Activated CD4-positive, alpha-beta T cell treated with anti-CD3 and anti-CD28 coated beads, Interleukin-2, amount 50 U/mL, for 1 hour (primary cell): ENCODE data around the gene DLG4.
"Not testable (repeated sequence)": the region's sequence is repeated elsewhere in the genome, so short reads cannot be mapped to it uniquely, and the experiment has no call there.

ENCODE experiments used
- DNase-seq: peaks from one replicate; pipeline ENCODE4 v3.0.0-alpha.2; 2020

The DLG4 gene

DNA sequence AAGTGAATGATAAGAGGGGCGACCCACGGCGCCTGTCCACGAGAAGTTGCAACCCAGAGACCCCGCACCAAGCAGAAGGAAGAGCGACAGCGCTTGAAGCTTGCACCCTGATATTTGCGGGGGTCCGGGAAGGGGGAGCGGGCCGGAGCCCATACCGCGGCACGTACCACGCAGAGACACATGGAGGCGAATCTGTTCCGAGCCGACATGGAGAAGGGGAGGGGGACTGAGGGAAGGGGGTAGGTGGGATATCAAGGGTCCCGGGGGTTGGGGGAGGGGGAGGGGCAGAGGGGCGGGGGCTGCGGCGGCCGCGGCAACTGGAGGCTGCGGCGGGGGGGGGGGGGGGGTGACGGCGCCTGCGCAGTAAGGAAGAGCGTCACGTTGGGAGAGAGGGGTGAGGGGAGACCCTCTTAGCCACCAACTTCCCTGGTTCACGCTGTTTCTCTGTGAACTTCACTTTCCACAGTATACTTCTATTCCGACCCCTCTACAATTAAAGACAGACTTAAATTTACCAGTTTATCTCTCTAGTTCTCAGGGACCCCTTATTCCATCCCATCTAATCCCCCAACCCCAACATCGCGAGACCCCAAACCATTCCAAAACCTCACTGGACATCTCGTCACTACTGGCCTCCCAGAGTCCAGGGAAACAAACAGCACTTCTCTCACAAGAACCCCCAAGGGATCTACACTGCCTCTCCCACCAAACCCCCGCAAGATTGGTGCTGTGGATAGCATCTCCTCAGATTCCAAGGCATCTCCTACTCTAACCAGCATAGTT, 8.0 kb downstream of the DLG4 start:
- DNase-seq: no peak

DNA sequence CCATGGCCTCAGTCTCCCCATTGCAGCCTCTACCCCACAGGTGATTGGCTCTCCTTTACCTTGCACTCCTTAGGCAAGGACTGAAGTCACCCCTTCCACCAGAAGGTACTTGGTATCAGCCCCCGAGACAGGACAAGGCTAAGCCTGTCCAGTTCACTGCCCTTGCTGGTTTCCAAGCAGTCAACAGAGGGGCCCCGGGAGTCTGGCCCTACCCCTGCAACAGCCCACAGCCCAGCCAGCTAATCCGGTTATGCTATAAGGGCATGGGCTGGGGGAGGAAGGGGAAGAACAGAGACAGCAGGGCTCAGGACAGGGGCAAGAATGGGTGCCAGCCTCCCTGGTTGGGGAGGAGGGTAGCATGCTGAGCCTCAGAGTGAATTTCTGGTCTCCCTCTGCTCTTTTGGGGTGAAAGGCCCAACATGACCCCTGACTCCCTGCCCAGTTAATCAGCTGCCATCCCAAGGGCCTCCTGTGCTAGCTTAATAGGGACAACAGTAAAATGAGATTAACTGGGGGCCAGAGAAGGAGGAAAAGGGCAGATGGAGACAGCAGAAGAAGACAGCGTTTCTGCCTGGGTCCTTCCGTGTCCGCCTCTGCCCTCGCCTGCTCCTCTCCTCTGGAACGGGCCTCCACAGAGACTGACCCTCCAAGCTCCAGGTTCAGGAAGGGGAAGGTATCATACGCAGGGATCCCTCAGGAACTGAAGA, 10.7 kb downstream of the DLG4 start:
- no peak for DNase-seq

GRCh38 chr17:7208027-7208571, 11.5 kb downstream of the DLG4 start:
- DNase-seq: no peak

DNA sequence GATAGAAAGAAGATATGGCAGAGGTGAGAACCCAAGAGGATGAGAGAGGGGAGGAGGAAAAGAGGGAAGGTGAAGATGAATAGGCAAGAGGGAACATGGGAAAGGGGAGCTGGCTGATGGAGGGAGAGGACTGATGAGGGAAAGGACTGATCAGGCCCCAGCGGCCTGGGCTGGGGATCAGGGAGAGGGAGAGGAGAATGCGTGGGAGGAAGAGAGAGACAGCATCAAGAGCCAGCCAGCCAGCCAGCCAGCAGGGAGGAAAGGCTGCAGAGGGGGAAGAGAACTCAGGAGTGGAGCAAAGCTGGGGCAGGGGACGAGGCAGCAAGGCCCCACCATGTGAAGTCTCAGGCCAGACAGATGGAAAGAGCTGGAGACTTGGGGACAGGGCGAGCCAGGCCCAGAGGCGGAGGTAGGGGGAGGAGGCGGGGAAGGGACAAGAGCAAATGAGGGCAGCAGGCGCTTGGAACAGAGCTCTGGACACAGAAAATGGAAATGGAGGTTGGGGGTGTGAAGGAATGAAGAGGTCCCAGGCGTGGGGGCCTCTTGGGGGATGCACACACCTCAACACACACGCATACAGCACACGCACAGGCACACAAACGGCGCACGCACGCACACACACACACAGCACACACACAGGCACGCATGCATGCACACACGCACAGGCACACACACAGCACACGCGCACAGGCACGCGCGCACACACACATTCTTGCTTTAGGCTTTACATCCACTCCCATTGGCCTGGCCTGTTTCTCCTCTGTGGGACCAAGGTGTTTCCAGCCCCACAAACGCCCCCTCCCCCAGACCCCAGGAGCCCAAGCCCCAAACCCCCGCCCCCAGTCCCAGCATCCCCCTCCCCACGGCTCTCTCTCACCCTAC, 12.3 kb downstream of the DLG4 start:
- DNase-seq: no peak

GRCh38 chr17:7205561-7205960, 14.1 kb downstream of the DLG4 start:
- no peak for DNase-seq

GRCh38 chr17:7204828-7205461, 14.7 kb downstream of the DLG4 start:
- peak; percentile 96 for DNase-seq

- no peak for DNase-seq
Measured at GRCh38 chr17:7204336-7204735, 15.3 kb downstream of the DLG4 start.

DNA sequence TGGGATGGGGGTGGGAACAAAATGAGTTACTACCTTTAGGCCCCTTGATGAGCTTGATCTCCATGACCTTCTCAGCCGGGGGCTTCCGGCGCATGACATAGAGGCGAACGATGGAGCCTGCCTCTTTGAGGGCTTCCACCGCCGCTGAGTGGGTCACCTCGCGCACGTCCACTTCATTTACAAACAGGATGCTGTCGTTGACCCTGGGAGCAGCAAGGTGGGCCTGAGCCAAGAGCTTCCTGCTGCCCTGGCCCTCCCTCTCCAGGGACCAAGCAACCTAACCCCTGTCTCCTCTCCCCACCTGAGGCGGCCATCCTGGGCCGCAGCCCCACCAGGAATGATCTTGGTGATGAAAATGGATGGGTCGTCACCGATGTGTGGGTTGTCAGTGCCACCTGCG, 16.2 kb downstream of the DLG4 start:
- no peak for DNase-seq

- DNase-seq: no peak
Measured at GRCh38 chr17:7196651-7197401, 22.8 kb downstream of the DLG4 start.

- DNase-seq: no peak
Measured at GRCh38 chr17:7195971-7196370, 23.7 kb downstream of the DLG4 start.

DNA sequence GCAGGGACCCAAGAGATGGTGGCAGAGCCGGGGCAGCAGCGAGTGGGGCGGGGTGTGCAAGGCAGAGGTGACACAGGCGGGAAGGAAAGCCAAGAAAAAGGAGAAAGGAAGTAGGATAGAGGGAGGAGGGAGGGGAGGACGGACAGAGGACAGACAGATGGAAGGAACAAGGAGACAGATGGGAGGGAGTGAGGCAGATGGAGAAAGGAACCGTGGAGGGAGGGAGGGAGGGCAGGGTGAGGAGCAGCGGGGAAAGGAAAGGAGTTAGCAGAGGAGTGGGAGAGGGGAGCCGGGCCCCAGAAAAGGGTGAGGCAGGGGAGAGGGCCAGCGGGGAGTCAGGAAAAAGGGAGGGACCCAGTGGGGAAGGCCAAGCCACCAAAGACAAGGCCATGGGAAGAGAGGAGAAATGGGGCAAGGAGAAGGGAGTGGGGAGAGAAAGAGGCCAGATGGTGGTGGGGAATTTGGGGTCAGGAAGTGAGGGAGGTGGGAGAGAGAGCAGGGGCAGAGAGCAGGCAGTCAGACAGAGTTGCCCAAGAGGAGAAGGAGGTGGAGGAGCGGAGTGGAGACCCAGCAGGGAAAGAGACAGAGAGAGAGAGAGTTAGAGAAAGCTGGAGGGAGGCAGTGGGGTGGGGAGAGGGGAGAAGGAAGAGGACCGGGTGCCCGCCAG, 27.2 kb downstream of the DLG4 start:
- DNase-seq: no peak

DNA sequence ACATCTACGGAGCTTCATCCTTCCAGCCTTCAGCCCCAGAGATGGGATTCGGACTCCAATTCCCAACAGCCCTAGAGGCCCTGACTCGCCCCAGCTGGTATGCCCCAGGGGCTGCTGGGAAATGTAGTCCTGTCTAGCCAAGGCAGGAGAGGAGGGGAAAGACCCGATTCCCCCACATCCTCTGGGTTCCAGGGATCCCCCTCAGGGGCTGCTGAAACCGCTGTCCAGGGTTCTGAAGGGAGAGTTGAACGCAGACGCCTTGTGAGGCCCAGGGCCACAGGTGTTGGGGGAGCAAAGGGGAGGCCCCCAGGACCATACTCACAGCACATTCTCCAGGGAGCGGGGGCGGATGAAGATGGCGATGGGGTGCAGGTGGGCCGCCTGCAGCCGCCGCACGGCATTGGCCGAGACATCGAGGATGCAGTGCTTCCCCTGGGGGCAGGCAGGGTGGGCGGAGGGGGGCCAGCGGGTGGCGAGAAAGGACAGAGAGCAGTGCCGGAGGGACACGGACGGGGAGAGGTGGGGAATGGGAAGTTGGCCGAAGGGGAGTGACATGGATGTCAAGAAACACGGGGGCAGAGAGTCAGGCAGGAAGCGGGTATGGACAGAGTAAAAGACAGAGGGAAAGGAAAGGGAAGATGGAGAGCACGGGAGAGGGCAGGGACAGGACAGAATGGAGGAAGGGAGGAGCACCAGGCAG, 27.9 kb downstream of the DLG4 start:
- no peak for DNase-seq

GRCh38 chr17:7191069-7191468, 28.6 kb downstream of the DLG4 start:
- DNase-seq: no peak

DNA sequence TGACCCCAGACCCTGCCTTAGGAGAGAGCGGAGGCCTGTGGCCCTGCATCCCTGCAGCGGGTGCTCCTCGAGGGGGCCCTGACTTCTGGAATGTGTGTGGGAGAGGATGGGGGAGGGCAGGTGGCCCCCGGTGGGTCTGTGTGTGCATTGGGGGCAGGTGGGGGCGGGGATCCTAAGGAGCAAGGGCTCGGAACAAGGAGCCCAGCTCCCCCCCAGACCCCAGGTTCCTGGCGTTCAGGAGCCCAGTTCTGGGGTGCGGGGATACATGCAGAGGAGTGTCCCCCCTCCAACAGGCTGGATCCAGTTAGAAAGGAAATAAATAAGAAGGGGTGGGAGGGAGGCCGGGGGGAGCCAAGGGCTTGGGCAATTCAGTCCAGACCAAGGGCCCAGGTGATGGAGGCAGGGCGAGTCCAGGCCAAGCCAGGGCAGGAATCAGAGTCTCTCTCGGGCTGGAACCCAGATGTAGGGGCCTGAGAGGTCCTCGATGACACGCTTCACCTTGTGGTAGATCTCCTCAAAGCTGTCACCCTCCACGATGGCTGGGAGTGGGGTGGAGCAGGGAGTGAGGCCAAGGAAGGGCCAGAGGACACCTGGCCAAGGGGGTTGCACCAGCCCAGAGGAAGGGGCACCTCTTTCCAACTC, 29.2 kb downstream of the DLG4 start:
- DNase-seq: no peak

- no peak for DNase-seq
Measured at GRCh38 chr17:7186241-7186640, 33.4 kb downstream of the DLG4 start.

- no peak for DNase-seq
Measured at GRCh38 chr17:7184647-7185046, 35.0 kb downstream of the DLG4 start.

- no peak for DNase-seq
Measured at GRCh38 chr17:7184091-7184488, 35.5 kb downstream of the DLG4 start.

DNA sequence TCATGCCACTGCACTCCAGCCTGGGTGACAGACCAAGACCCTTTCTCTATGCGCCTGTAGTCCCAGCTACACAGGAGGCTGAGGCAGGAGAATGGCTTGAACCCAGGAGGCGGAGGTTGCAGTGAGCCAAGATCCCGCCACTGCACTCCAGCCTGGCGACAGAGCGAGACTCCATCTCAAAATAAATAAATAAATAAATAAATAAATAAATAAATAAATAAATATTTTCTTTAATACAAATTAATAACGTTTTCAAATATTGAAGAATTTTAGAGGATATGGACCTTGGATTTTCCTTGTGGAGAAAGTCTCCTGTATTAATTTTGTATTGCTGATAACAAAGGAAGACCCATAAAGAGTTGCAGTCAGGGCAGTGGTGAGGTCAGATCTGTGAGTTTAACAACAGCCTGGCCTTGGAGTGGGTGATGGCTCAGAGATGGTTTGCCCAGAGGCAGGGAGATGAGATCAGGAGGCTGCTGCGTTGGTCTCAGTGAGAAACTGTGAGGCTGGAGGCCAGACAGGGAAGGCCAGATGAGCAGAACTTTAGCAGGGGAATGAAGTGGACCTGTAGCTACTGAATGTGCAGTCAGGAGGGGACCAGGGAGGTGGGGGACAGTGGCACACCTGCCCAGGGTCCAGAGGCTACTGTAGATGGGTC, 36.1 kb downstream of the DLG4 start:
- DNase-seq: no peak

DNA sequence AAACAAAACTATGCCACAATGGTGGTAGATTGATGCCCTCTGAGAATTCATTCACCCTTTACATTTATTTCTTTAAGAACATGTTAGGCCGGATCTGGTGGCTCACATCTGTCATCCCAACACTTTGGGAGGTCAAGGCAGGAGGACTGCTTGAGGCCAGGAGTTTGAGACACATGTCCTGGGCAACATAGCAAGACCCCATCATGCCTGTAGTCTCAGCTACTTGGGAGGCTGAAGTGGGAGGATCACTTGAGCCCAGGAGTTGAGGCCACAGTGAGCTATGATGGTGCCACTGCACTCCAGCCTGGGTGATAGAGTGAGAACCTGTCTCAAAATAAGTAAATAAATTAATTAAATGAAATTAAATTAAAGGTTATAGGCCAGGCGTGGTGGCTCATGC, 37.5 kb downstream of the DLG4 start:
- not testable (repeated sequence) for DNase-seq
